HepG2 (cell line): Measurements from ENCODE around the gene ZNF235. TPM values are rescaled to one million over a fixed set of nuclear protein-coding genes. Genes with fewer than 3 reads are reported as not detected.
A peak's percentile ranks its signal among the peaks of the same experiment; 100 is the strongest.

ENCODE experiments used
- ATAC-seq: fragments of 200-7000 bp; cut with Tn5 transposase; 3 replicates; pipeline ENCODE4 v1.9.1; 2020; ENCODE audit warnings: mild to moderate bottlenecking, moderate library complexity
- BruUV-seq: library from RNA; stranded (reverse); fragments of 400-500 nt; replicated peaks from 2 replicates; lab custom pipeline; 2021; lab: Mats Ljungman, UMichigan
- CTCF ChIA-PET: fragments of 300-600 bp; formaldehyde crosslinking; extraction: SDS; loops from one replicate; lab custom pipeline; 2021; ENCODE audit warnings: low total read pairs, inconsistent platforms, low intra/inter-chr PET ratio; lab: Yijun Ruan, JAX
- POLR2A ChIA-PET: fragments of 350-600 bp; sonication (Branson Sonifier 250); formaldehyde crosslinking; loops from one replicate; lab custom pipeline; 2020; ENCODE audit warnings: antibody characterized with exemption, inconsistent platforms; lab: Yijun Ruan, JAX
- DNase-seq: peaks from one replicate; pipeline ENCODE4 v3.0.0-alpha.2; 2015; ENCODE audit warnings: low spot score
- FAIRE-seq: peaks from 3 replicates; lab custom pipeline; 2011; peaks lifted over from hg19 to GRCh38; lab: Jason Lieb, UNC
- H2AFZ ChIP-seq: one replicate; pipeline ENCODE4 v1.6.1; 2011; ENCODE audit warnings: low read length, inconsistent platforms
- H3K27ac ChIP-seq: fragments of 300-600 bp; 3 replicates; pipeline ENCODE4 v1.8.0; 2011; ENCODE audit warnings: mixed run types, mild to moderate bottlenecking, mixed read lengths, low read length, inconsistent platforms; ENCODE audit not compliant: insufficient read depth; ENCODE audit errors: extremely low read length
- H3K27me3 ChIP-seq, 2 experiments: fragments of 200-600 bp in 1 of 2; 2 replicates in 1 of 2; 3 replicates in 1 of 2; pipeline versions ENCODE4 v1.6.0 to v1.8.0; 2011; ENCODE audit warnings: low read length in 2 of 2, mild to moderate bottlenecking in 2 of 2, moderate library complexity in 2 of 2, inconsistent platforms in 1 of 2; ENCODE audit not compliant: insufficient read depth in 2 of 2, control insufficient read depth in 1 of 2
- H3K36me3 ChIP-seq, 2 experiments: fragments of 200-600 bp in 1 of 2; replicated peaks in 1 of 2; 2 replicates in 1 of 2; 3 replicates in 1 of 2; pipeline versions ENCODE4 v1.5.1 to v1.8.0; 2011; ENCODE audit warnings: low read length in 2 of 2, inconsistent platforms in 1 of 2; ENCODE audit not compliant: insufficient read depth in 2 of 2, control insufficient read depth in 1 of 2
- H3K4me1 ChIP-seq: 2 replicates; pipeline ENCODE4 v1.5.1; 2012; ENCODE audit warnings: low read length, inconsistent platforms; ENCODE audit not compliant: insufficient read depth
- H3K4me2 ChIP-seq: 2 replicates; pipeline ENCODE4 v1.6.0; 2011; ENCODE audit warnings: low read depth, low read length, inconsistent platforms
- H3K4me3 ChIP-seq, 3 experiments: fragments of 200-600 bp in 1 of 3; sonication (generic), shearing (Covaris generic) in 1 of 3; replicated peaks in 1 of 3; 2 replicates each; pipeline ENCODE4 v1.5.1; 2011 to 2016; ENCODE audit warnings: low read length in 3 of 3, inconsistent platforms in 2 of 3, low read depth in 2 of 3, mild to moderate bottlenecking in 2 of 3, control low read depth in 1 of 3, mixed read lengths in 1 of 3; ENCODE audit not compliant: insufficient read depth in 1 of 3
- H3K79me2 ChIP-seq: one replicate; pipeline ENCODE4 v1.6.1; 2011; ENCODE audit warnings: low read length, inconsistent platforms; ENCODE audit not compliant: insufficient read depth
- H3K9ac ChIP-seq: 2 replicates; pipeline ENCODE4 v1.6.0; 2011; ENCODE audit warnings: mild to moderate bottlenecking, low read depth, low read length, inconsistent platforms; ENCODE audit not compliant: insufficient read depth
- H3K9me3 ChIP-seq: 2 replicates; pipeline ENCODE4 v1.5.1; 2012; ENCODE audit warnings: mild to moderate bottlenecking, low read length
- H4K20me1 ChIP-seq: 2 replicates; pipeline ENCODE4 v1.6.0; 2011; ENCODE audit warnings: inconsistent platforms, mild to moderate bottlenecking, low read length, moderate library complexity; ENCODE audit not compliant: insufficient read depth
- MTA1 ChIP-seq: sonication (generic); formaldehyde crosslinking; IDR thresholded peaks from 2 replicates; pipeline ENCODE4 v1.4.0; 2020; ENCODE audit warnings: missing genetic modification reagents, mild to moderate bottlenecking, borderline replicate concordance
- SMAD3 ChIP-seq: sonication (generic); formaldehyde crosslinking; IDR thresholded peaks from 2 replicates; pipeline ENCODE4 v1.4.0; 2020; ENCODE audit warnings: missing genetic modification reagents
- ZFAT ChIP-seq: sonication (generic); formaldehyde crosslinking; conservative IDR thresholded peaks from 2 replicates; pipeline ENCODE4 v1.8.1; 2023; ENCODE audit warnings: missing genetic modification reagents, inconsistent platforms
- ZFP82 ChIP-seq: sonication (generic); formaldehyde crosslinking; IDR thresholded peaks from 2 replicates; pipeline ENCODE4 v1.5.1; 2020; ENCODE audit warnings: mild to moderate bottlenecking, missing genetic modification reagents, borderline replicate concordance
- ZNF326 ChIP-seq: sonication (generic); formaldehyde crosslinking; IDR thresholded peaks from 2 replicates; pipeline ENCODE4 v1.4.0; 2020; ENCODE audit warnings: missing genetic modification reagents, borderline replicate concordance
- ZNF781 ChIP-seq: sonication (generic); formaldehyde crosslinking; IDR thresholded peaks from 2 replicates; pipeline ENCODE4 v1.5.1; 2020; ENCODE audit warnings: borderline replicate concordance, mild to moderate bottlenecking, missing genetic modification reagents; ENCODE audit errors: not compliant biosample characterization
- WGBS: methylation state at CpG from one replicate; pipeline ENCODE4 v1.1.6; 2017; ENCODE audit warnings: low lambda C conversion rate; 5-methylcytosine and 5-hydroxymethylcytosine counted together
- in situ Hi-C: cut with HindIII; loops from 2 replicates; pipeline ENCODE4 v1.10.0; 2017; ENCODE audit warnings: low pct_unique_long_range_greater_than_20kb; ENCODE audit not compliant: extremely low pct_ligation_motif_present
- intact Hi-C: fragments of 100-400 bp; cut with micrococcal nuclease; formaldehyde crosslinking; loops from one replicate; pipeline ENCODE4 v1.10.0; 2022; ENCODE audit not compliant: unreplicated experiment
- polyA plus RNA-seq, 8 experiments: library from polyadenylated mRNA; depleted of rRNA in 3 of 8; stranded (reverse) in 7 of 8; unstranded in 1 of 8; fragments of >200 nt; fragmentation: Illumina TruSeq in 4 of 8; extraction: Trizol in 4 of 8; gene quantifications; 2 replicates each; pipeline versions ENCODE4 v1.2.1 to v1.2.3, GENCODE V29; 2011 to 2016; ENCODE audit warnings: low read depth in 4 of 8, missing spikeins in 1 of 8, mixed read lengths in 1 of 8; ENCODE audit not compliant: insufficient read depth in 1 of 8
- total RNA-seq, 5 experiments: library from RNA; depleted of rRNA; stranded (reverse); fragments of >200 nt; fragmentation: Illumina TruSeq; extraction: Trizol; gene quantifications; 2 replicates each; pipeline ENCODE4 v1.2.3, GENCODE V29; 2016; ENCODE audit warnings: low read depth in 1 of 5
- TF ChIP-seq, protein P1 (sequence below): sonication (generic); formaldehyde crosslinking; IDR thresholded peaks from 2 replicates; pipeline ENCODE4 v1.4.0; 2020; ENCODE audit warnings: missing genetic modification reagents
- TF ChIP-seq, protein P2 (sequence below): sonication (generic); formaldehyde crosslinking; conservative IDR thresholded peaks from 2 replicates; pipeline ENCODE4 v1.5.0; 2020; ENCODE audit warnings: missing genetic modification reagents

The ZNF235 gene
- total and polyA plus RNA-seq, 2 of the 13 experiments (the other 11 are each of a cell fraction or from before 2014, with no cell fraction given) = 4.8 to 5.5 TPM

DNA sequence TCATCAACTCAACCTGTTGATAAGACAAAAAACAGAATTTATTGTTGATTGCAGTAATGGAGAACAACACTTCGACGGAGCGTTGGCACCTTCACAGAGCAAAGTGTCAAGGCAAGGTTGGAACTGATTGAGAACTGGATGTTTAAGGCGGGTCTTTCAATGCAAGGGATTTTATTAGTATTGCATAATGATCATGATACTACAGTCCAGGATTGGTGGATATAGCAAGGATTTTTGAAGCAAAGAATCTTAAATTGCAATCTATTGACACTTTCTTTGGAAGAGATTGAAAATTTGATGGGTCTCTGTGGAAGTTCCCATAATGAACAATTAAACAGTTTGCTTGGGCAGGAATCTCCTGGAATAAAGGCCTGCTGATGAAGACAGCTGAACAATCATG, 632 bp upstream of the ZNF235 start:
- no peak for ATAC-seq
- no peak for FAIRE-seq
- TF ChIP-seq ZNF326 (CRISPR knock-in tag) (no peak), ZFP82 (no peak), MTA1 (CRISPR knock-in tag) (no peak), ZFAT (CRISPR knock-in tag) (no peak), ZNF781 (CRISPR knock-in tag) (no peak), SMAD3 (CRISPR knock-in tag) (no peak)
- TF ChIP-seq, protein P1, sequence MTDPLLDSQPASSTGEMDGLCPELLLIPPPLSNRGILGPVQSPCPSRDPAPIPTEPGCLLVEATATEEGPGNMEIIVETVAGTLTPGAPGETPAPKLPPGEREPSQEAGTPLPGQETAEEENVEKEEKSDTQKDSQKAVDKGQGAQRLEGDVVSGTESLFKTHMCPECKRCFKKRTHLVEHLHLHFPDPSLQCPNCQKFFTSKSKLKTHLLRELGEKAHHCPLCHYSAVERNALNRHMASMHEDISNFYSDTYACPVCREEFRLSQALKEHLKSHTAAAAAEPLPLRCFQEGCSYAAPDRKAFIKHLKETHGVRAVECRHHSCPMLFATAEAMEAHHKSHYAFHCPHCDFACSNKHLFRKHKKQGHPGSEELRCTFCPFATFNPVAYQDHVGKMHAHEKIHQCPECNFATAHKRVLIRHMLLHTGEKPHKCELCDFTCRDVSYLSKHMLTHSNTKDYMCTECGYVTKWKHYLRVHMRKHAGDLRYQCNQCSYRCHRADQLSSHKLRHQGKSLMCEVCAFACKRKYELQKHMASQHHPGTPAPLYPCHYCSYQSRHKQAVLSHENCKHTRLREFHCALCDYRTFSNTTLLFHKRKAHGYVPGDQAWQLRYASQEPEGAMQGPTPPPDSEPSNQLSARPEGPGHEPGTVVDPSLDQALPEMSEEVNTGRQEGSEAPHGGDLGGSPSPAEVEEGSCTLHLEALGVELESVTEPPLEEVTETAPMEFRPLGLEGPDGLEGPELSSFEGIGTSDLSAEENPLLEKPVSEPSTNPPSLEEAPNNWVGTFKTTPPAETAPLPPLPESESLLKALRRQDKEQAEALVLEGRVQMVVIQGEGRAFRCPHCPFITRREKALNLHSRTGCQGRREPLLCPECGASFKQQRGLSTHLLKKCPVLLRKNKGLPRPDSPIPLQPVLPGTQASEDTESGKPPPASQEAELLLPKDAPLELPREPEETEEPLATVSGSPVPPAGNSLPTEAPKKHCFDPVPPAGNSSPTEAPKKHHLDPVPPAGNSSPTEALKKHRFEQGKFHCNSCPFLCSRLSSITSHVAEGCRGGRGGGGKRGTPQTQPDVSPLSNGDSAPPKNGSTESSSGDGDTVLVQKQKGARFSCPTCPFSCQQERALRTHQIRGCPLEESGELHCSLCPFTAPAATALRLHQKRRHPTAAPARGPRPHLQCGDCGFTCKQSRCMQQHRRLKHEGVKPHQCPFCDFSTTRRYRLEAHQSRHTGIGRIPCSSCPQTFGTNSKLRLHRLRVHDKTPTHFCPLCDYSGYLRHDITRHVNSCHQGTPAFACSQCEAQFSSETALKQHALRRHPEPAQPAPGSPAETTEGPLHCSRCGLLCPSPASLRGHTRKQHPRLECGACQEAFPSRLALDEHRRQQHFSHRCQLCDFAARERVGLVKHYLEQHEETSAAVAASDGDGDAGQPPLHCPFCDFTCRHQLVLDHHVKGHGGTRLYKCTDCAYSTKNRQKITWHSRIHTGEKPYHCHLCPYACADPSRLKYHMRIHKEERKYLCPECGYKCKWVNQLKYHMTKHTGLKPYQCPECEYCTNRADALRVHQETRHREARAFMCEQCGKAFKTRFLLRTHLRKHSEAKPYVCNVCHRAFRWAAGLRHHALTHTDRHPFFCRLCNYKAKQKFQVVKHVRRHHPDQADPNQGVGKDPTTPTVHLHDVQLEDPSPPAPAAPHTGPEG (CRISPR knock-in tag) = no peak
- TF ChIP-seq, protein P2, sequence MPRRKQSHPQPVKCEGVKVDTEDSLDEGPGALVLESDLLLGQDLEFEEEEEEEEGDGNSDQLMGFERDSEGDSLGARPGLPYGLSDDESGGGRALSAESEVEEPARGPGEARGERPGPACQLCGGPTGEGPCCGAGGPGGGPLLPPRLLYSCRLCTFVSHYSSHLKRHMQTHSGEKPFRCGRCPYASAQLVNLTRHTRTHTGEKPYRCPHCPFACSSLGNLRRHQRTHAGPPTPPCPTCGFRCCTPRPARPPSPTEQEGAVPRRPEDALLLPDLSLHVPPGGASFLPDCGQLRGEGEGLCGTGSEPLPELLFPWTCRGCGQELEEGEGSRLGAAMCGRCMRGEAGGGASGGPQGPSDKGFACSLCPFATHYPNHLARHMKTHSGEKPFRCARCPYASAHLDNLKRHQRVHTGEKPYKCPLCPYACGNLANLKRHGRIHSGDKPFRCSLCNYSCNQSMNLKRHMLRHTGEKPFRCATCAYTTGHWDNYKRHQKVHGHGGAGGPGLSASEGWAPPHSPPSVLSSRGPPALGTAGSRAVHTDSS (CRISPR knock-in tag) = no peak
- TF ChIP-seq, all 625 proteins: peak for 0
- Histone ChIP-seq H3K4me3 (no peak overlapping the region; a peak in 1 of 6 replicates), H3K36me3 (peaks cover 2 to 3% of the 10 kb centered on the region in 2 experiments; a peak in 1 of 5 replicates), H3K4me1 (peaks cover 17% of the 10 kb centered on the region), H3K79me2 (no peaks in the 10 kb centered on the region), H3K4me2 (peak overlapping the region; percentile 87), H3K9ac (no peak overlapping the region), H3K27me3 (no peaks in the 10 kb centered on the region; a peak in 1 of 5 replicates), H4K20me1 (no peaks in the 10 kb centered on the region), H3K9me3 (no peaks in the 10 kb centered on the region), H3K27ac (no peak overlapping the region), H2AFZ (no peak overlapping the region)
- in situ Hi-C loops = no loop called here
- POLR2A ChIA-PET = interaction anchor here (0.6 to 1.5 kb wide), 5 partner anchors 45 to 478 kb away, joined by 3 to 7 read pairs (median 4); partner anchors contain the start of genes ZNF226, ZNF227, ZNF233 and ZNF283
- no TSS peak for BruUV-seq
- DNase-seq = no peak
- CTCF ChIA-PET = no interaction called here
- 94% methylated on average over 4 of the region's 4 CpGs for WGBS
- intact Hi-C loops = loop anchor here (2.0 to 10.0 kb wide), 2 partner anchors 51 to 101 kb away; no protein-coding TSS in a partner anchor
